Daoy (cell line): Measurements from ENCODE around the gene KIF1A. TPM values are rescaled to one million over a fixed set of nuclear protein-coding genes. Genes with fewer than 3 reads are reported as not detected.

Source experiments
- DNase-seq: peaks from one replicate; pipeline ENCODE4 v3.0.0-alpha.2; 2015; ENCODE audit warnings: low read depth
- total RNA-seq: library from RNA; depleted of rRNA; stranded (reverse); fragments of >200 nt; shearing (Covaris generic); gene quantifications from 2 replicates; pipeline ENCODE4 v1.2.3, GENCODE V29; 2014; rRNA removed

KIF1A gene, protein sequence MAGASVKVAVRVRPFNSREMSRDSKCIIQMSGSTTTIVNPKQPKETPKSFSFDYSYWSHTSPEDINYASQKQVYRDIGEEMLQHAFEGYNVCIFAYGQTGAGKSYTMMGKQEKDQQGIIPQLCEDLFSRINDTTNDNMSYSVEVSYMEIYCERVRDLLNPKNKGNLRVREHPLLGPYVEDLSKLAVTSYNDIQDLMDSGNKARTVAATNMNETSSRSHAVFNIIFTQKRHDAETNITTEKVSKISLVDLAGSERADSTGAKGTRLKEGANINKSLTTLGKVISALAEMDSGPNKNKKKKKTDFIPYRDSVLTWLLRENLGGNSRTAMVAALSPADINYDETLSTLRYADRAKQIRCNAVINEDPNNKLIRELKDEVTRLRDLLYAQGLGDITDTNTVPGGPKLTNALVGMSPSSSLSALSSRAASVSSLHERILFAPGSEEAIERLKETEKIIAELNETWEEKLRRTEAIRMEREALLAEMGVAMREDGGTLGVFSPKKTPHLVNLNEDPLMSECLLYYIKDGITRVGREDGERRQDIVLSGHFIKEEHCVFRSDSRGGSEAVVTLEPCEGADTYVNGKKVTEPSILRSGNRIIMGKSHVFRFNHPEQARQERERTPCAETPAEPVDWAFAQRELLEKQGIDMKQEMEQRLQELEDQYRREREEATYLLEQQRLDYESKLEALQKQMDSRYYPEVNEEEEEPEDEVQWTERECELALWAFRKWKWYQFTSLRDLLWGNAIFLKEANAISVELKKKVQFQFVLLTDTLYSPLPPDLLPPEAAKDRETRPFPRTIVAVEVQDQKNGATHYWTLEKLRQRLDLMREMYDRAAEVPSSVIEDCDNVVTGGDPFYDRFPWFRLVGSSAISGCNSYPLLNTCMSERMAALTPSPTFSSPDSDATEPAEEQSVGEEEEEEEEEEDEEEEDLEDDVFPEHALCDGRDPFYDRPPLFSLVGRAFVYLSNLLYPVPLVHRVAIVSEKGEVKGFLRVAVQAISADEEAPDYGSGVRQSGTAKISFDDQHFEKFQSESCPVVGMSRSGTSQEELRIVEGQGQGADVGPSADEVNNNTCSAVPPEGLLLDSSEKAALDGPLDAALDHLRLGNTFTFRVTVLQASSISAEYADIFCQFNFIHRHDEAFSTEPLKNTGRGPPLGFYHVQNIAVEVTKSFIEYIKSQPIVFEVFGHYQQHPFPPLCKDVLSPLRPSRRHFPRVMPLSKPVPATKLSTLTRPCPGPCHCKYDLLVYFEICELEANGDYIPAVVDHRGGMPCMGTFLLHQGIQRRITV (N-terminal part only)
- 15.0 and 16.2 TPM in 2 replicates for total RNA-seq

DNA sequence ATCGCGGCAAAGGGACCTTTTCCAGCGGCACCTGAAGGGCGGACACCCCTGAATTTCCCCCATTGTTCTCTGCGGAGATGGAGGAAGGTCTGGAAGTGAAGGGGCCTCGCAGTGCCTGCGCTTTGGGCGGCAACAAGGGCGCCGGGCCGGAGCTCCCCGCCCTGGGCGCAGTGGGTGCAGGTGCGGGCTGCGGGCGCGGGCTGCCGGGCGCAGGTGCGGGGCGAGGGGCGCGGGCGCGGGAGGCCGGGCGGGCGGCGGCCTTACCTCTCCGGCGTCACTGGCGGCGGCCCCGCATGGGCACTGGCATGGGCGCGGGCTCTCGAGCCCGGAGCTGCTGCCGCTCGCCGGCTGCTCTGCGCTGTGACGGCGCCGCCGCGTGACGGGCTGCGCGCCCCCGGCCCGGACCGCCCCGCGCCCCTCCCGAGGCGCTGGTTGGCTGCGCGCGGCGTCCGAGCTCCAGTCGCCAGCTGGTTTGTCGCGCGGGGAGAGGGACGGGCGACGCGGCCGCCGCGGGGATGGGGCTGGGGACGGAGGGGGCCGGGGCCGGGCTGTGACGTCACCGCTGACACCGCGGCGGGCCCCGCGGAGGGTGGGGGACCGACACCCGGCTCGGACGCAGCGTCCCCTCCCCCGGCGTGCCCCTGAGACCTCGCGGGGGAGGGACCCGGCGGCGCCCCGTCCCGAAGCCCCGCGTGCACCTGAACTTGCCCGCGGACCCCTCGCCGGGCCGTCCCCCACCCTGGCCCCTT is at the start of gene KIF1A:
Gene KIF1A (minus strand): TSS at position 362 of the 749 bp plus-strand sequence. CDS start 22,467 bp downstream, outside the sequence.
- DNase-seq, result peak; percentile 39

DNA sequence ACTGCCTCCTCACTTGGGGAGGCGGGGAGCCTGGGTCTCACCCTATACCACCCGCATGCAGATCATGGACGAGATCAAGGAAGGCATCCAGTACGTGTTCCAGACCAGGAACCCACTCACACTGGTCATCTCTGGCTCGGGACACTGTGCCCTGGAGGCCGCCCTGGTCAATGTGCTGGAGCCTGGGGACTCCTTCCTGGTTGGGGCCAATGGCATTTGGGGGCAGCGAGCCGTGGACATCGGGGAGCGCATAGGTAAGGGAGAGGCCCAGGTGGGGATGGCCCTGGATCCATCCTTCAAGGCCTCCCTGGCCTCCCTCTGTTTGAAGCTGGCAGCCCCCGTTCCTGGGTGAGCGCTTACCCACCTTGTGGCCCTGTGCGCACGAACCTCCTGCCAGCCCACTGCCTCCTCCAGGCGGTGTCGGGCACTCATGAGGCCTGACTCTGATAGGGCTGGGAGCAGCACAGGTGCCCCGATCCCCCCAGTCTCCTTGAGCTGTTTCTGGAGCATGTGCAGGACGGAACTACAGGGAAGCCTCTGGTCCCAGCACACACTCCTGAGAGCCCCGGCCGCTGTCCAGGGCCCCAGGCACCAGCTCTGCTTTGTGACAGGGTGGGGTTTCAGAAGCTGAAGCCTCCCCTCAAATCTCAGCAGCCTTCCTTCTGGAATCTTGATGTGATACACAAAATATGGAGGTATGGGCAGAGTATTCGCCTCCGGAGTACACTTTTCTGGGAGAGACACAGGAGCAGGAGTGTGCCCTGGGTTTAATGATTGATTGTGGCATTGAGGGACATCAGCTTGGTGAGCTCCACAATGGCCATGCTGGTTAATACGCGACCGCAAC is 49.3 kb upstream of the KIF1A start:
- DNase-seq, result no peak

DNA sequence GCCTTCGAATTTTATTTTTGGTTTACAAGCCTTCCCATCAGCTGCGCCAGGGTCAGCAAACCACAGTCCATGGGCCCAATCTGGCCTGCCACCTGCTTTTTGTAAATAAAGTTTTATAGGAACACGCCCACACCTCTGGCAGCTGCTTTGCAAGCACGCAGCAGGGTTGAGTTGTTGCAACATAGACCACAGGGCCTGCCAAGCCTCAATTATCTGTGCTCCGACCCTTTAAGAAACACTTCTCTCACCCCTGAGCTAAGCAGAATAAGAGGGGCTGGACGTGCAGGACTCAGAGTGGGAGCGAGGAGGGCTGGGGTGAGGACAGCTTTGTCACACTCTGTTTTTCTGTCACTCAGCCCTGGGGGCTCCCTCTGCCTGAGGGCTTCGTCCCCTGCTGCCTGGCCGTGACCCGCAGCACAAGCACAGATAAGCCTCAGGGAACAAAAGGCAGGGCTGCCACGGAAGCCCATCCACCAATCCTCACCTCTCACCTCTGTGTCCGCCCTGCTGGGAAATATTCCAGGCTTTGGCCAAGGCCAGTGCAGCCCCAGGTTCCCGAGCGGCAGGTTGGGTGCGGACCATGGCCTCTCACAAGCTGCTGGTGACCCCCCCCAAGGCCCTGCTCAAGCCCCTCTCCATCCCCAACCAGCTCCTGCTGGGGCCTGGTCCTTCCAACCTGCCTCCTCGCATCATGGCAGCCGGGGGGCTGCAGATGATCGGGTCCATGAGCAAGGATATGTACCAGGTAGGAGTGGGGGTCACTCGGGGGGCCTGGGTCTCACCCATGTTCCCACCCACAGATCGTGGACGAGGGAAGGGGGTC is 48.5 kb upstream of the KIF1A start, which contains the start of gene AGXT:
Gene AGXT (plus strand): TSS at position 539 of the 823 bp plus-strand sequence. CDS start 42 bp downstream, at position 581.
- DNase-seq, result no peak

DNA sequence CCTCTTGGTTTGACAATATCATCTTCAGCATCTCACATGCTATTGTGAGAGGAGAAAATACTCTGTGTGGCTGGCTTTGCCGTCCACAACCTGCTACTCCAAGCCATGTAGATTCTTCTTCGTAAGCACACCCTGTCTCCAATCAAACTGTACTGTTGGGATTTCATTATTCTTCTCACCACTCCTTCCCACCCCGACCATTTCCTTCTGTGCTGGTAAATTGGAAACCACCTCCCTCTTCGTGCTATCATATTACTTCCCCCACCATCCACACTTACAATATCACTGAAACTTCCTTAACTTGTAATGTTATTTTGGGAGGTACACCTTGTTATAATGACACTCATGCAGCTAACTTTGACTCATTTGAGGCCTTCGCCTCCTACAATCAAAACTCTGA is 45.4 kb upstream of the KIF1A start:
- DNase-seq, result no peak

DNA sequence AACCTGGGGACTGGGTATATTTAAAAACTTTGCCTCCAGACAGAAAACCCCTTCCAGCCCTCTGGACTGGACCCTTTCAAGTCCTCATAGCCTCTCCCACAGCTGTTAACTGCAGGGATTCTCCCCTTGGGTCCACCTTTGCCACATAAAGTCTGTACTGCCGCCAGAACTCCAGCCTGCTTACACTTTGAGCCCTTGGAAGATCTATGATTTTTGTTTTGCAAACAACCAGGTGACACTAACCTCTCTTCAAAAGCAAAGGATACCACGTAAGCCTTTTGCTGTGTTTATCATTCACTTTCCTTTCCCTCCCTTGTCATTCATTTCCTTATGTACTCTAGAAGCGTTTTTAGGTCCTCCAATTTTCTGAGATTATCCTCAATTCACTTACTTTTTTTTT is 44.5 kb upstream of the KIF1A start:
- DNase-seq, result no peak

DNA sequence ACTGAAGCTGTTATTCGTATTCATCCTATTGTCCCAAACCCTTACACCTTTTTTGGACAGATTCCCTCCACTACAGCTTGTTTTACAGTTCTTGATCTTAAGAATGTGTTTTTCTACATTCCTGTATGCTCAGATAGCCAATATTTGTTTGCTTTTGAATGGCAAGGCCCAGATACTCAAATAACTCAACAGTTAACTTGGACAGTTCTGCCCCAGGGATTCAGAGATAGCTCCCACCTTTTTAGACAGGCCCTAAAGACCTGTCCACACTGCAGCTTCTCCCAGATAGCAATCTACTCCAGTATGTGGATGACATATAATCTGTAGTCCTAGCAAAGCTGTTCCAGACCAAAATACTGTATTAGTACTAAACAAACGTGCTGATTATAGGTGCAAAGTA is 41.5 kb upstream of the KIF1A start:
- no peak for DNase-seq

DNA sequence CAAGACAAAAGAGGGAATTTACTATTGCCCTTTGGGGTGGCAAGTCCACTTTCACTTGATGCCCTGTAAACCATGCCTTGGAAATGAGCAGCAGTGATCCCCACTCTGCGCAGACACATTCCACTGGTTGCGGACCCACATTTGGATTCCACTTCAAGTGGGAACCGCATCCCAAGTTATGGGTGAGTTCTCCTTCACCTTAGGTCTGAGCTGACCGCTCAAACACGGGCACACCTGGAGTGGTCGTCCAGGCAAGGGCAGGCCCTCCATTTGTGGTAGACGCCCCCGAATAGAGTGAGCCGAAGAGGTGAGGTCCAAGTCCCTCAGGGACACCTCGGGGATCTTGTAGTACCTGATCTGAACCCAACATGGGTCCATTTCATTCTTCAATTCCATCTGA is 38.9 kb upstream of the KIF1A start:
- DNase-seq, result no peak

DNA sequence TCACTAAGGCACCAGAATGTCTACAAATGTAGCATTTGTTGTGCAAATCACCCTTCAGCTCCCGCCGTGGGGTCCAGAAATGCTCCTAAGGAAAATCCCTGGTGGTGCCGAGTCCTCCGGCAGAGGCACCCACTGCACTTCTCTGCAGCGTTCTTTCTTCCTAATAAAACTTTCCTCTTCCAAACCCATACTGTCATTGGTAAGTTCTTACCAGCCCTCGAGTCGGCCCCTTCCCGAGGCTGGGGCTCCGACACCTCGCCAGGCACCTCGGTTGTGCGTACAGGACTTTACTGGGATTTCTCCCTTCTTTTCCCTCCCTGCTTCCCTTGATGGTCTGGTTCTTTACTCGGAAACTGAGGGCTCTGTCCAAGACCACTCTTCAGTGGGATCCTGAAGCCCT is 38.3 kb upstream of the KIF1A start:
- no peak for DNase-seq

DNA sequence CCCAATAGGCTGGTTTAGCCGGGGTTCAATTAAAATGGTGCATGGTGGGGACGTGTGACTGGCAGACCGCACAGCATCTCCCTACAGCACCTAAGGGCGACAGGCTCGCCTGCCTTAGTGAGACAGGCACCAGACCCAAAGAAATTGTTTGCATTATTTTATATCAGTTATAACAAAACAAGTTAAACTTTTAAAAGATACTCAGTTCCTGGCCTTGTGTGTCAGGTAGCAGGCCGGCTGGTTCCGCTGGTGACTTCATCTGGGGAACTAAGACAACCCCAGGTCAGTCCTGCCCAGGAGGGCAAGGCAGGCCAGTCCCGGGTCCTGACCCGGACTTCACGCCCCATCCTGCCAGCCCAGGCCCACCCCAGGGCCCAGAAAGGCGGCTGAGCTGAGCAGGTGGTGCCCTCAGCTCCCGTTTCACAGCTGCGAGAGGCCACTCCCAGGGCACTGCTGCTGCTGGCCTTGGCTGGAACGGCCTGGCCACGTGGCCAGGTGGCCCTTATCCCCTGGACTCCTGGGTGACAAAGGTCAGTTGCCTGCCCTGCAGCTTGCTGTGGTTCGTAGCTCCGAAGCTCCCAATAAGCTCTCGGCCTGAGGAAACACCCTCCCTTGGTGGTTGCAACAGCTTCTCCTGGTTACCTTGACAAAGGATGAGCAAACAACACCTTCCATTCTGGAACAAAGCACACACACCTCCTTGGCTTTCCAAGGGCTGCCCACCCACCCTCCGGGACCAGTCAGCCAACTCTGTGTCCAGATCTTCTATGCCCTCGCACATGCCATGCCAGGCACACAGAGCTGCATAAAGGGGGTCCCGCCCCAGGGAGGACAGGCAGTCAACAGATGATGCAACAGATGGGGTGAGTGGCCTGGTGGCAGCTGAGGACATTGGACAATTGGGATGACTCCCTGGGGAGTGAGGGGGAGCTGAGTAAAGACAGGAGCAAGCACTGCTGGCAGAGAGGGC is 37.3 kb upstream of the KIF1A start:
- no peak for DNase-seq

DNA sequence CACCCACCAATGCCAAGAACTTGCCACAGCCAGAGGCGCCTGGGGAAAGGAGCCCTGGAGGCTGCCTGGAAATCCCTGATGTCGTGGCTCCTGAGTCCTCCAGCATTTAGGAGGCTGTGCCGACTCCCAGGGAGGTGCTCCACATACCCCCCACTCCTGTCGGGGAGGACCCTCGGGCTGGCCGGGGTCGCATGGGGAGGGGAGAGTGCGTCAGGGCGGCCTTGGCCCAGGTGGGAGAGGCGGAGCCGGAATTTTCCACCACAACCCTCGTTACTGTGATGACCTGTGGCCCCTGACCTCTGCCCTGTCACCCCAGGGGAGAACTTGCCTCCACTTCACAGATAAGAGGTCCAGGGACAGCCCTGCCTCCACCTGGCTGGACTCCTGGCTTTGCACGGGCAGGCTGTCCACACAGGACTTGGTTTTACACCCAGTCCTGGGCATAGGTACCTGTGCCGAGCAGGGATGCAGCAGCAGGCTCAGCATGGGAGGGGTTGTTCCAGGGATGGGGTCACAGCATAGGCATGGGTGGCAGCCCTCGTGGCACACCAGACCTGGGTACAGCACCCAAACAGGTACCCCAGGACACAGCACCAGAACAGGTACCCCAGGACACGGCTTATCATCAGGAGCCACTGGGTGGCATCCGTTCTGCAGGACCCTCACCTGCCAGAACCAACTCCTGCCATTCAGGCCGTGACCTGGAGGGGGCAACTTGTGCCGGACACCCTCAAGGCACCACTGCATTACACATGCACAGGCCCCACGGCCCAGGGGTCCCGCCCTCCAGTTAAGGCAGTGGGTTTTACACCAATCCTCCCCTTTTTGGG is 36.3 kb upstream of the KIF1A start:
- DNase-seq, result peak; percentile 50

DNA sequence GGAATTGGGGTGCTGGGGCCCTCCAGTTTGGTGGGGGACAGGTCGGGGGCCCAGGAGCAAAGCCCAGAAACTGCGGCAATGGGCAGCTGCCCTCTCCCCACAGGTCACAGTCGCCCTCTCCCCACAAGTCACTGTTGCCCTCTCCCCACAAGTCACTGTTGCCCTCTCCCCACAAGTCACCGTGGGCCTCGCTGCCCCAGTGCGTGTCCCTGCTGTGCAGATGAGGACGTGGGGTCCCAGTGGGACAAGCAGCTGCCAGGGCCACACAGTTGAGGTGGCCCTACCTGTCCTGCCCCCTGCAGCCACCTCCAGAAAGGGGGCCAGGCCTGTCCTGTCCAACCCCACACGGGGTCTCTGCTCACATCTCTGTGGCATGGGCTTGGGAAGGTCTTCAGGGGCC is 35.7 kb upstream of the KIF1A start:
- DNase-seq, result no peak

DNA sequence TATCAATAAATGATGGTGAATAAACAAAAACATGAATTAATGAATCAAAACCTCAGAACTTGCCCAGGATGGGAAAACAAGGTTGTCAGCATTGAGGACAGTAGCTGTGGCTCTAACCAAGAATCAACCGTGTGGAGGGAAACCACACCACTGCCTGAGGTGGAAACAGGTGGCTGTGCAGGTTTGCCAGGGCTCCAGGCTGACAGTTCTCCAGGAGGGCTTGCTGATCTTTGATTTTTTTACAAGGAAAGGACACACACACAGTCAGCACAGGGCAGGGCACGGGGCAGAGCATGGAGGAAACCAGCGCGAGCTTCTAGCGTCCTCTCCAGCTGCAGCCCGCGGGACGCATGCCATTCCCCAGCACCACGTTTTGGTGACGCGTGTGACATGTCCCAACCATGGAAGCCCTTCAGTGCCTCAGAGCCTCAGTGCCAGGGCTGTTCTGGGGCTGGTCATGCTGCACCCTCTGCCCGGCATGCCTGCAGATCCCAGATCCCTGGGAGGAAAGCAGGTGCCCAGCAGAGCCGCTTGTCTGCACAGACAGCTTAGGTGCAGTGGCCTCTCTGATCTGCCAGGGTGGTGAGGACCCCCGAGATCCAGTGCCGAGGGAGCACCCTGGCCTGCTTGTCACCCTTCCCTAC is 32.8 kb upstream of the KIF1A start:
- DNase-seq, result no peak

DNA sequence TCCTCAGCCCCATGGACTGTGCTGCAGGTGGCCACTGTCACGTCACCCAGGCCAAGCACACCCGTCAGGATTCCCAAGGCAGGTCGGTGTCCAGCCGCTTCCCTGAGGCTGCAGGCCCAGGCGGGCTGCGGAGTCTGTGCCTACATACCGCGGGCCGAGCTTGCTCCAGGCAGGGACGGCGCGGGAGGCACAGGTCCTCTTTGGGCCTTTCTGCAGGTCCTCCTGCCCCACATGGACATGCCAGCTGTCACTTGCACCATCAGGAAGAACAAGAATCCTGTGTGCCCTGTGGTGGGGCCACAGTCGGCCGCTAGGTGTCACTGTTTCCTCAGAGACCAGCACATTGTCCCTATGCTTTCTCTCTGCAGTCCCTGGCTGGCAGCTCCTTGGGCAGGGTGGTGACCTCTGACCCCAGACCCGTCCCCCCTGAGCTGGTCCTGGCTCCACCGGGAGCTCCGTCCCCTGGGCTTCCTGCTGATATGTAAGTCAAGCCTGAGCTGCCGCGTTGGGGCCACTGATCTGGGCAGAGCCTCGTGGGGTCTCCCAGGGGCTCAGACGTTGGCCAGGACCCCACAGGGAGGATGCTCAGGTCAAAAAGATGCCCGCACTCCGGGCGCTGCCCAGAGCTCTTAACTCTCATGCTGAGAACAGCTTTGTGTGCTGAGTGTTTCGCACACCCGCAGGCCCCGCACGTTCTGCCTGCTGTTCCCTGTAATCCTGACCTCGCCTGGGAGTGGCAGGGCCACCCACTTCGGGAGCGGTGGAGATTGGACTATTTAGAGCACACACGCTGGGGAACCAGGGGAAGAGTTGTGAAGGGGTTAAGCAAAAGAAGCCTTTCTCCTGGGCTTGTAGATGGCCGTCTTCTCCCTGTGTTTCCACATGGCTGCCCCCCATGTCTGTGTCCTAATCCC is 31.3 kb upstream of the KIF1A start:
- DNase-seq, result peak; percentile 74

DNA sequence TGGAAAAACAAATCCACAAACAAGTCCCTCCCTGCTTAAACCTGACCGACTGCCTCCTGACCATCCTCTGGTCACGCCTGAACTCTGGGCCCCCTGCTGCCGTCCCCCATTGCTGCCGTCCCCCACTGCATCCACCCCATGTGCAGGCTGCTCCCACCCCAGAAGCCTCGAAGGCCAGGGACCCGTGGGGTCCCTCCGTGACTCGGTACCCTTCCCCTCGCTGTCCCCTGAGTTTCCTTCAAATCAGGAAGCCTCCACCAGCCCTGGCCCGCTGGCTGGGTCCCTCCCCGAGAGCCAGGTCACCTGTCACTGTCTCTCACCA is 30.7 kb upstream of the KIF1A start:
- no peak for DNase-seq

DNA sequence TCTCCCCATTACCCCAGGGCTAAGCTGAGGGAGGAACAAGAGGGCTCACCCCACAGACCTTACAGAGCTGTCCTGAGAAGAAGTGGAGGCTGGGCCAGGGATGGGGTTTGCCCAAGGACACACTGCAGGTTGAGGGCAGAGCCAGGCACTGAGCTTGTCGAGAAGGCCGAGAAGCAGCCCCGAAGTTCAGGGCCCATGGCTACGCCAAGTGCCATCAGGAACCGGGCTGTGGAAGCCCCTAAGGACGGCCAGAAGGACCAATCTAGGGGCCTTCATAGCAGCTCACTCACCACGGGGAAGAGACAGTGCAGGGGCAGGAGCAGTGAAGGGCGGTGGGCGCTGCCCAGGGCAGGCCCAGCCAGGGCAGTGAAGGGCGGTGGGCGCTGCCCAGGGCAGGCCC is 30.0 kb upstream of the KIF1A start:
- DNase-seq, result no peak
